ENCODE data around the gene CHSY1. TPM values are rescaled to one million over a fixed set of nuclear protein-coding genes. Genes with fewer than 3 reads are reported as not detected.

Gene CHSY1
- total RNA-seq, 1 experiment from 2014 or later = 59.1 TPM

DNA sequence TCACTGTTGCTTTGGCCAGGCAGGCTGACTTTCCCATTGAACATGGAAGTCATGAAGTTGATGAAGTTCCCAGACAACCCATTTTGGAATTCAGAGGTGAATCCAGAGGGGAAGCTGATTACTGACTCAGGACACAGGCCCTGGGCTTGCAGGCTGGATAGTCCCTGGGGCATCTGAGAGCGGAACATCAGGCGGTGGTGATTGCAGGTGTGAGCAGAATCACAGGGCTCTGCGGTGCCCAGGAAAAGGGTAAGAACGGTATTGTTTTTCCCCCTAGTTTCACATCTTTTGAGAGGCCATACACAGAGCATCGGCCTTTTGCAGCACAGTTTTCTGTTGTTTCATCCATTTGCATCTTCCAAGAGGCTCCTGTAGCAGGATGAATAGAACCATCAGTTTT is 104.7 kb downstream of the CHSY1 start:
- TF ChIP-seq ERG (CRISPR knock-in tag; IDR thresholded peaks at IDR 0.05) = no peak
- TF ChIP-seq JAZF1 (CRISPR knock-in tag; IDR thresholded peaks at IDR 0.05) = no peak
- no peak for TF ChIP-seq TEAD4 (CRISPR knock-in tag; IDR thresholded peaks at IDR 0.05)
- no peak for TF ChIP-seq ZNF138 (CRISPR knock-in tag; conservative IDR thresholded peaks at IDR 0.05)
- no peak for TF ChIP-seq NR2C2 (CRISPR knock-in tag; IDR thresholded peaks at IDR 0.05)
- TF ChIP-seq EMX1 (CRISPR knock-in tag; IDR thresholded peaks at IDR 0.05) = no peak
- TF ChIP-seq, protein P1, sequence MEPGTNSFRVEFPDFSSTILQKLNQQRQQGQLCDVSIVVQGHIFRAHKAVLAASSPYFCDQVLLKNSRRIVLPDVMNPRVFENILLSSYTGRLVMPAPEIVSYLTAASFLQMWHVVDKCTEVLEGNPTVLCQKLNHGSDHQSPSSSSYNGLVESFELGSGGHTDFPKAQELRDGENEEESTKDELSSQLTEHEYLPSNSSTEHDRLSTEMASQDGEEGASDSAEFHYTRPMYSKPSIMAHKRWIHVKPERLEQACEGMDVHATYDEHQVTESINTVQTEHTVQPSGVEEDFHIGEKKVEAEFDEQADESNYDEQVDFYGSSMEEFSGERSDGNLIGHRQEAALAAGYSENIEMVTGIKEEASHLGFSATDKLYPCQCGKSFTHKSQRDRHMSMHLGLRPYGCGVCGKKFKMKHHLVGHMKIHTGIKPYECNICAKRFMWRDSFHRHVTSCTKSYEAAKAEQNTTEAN (CRISPR knock-in tag; IDR thresholded peaks at IDR 0.05) = no peak
- no peak for TF ChIP-seq ZNF396 (CRISPR knock-in tag; IDR thresholded peaks at IDR 0.05; ENCODE audit: borderline replicate concordance)
- TF ChIP-seq NR1H2 (CRISPR knock-in tag; IDR thresholded peaks at IDR 0.05) = no peak
- no peak for TF ChIP-seq ATF6 (CRISPR knock-in tag; IDR thresholded peaks at IDR 0.05)
- TF ChIP-seq, protein P2, sequence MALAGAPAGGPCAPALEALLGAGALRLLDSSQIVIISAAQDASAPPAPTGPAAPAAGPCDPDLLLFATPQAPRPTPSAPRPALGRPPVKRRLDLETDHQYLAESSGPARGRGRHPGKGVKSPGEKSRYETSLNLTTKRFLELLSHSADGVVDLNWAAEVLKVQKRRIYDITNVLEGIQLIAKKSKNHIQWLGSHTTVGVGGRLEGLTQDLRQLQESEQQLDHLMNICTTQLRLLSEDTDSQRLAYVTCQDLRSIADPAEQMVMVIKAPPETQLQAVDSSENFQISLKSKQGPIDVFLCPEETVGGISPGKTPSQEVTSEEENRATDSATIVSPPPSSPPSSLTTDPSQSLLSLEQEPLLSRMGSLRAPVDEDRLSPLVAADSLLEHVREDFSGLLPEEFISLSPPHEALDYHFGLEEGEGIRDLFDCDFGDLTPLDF (CRISPR knock-in tag; IDR thresholded peaks at IDR 0.05) = no peak
- TF ChIP-seq, protein P3, sequence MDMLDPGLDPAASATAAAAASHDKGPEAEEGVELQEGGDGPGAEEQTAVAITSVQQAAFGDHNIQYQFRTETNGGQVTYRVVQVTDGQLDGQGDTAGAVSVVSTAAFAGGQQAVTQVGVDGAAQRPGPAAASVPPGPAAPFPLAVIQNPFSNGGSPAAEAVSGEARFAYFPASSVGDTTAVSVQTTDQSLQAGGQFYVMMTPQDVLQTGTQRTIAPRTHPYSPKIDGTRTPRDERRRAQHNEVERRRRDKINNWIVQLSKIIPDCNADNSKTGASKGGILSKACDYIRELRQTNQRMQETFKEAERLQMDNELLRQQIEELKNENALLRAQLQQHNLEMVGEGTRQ (CRISPR knock-in tag; IDR thresholded peaks at IDR 0.05) = no peak
- TF ChIP-seq NFE2L1 (CRISPR knock-in tag; IDR thresholded peaks at IDR 0.05) = no peak
- TF ChIP-seq STAT6 (CRISPR knock-in tag; conservative IDR thresholded peaks at IDR 0.05; ENCODE audit: low read depth) = no peak
- TF ChIP-seq, protein P4, sequence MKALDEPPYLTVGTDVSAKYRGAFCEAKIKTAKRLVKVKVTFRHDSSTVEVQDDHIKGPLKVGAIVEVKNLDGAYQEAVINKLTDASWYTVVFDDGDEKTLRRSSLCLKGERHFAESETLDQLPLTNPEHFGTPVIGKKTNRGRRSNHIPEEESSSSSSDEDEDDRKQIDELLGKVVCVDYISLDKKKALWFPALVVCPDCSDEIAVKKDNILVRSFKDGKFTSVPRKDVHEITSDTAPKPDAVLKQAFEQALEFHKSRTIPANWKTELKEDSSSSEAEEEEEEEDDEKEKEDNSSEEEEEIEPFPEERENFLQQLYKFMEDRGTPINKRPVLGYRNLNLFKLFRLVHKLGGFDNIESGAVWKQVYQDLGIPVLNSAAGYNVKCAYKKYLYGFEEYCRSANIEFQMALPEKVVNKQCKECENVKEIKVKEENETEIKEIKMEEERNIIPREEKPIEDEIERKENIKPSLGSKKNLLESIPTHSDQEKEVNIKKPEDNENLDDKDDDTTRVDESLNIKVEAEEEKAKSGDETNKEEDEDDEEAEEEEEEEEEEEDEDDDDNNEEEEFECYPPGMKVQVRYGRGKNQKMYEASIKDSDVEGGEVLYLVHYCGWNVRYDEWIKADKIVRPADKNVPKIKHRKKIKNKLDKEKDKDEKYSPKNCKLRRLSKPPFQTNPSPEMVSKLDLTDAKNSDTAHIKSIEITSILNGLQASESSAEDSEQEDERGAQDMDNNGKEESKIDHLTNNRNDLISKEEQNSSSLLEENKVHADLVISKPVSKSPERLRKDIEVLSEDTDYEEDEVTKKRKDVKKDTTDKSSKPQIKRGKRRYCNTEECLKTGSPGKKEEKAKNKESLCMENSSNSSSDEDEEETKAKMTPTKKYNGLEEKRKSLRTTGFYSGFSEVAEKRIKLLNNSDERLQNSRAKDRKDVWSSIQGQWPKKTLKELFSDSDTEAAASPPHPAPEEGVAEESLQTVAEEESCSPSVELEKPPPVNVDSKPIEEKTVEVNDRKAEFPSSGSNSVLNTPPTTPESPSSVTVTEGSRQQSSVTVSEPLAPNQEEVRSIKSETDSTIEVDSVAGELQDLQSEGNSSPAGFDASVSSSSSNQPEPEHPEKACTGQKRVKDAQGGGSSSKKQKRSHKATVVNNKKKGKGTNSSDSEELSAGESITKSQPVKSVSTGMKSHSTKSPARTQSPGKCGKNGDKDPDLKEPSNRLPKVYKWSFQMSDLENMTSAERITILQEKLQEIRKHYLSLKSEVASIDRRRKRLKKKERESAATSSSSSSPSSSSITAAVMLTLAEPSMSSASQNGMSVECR (CRISPR knock-in tag; IDR thresholded peaks at IDR 0.05; ENCODE audit: borderline replicate concordance) = no peak
- no peak for TF ChIP-seq MXD4 (CRISPR knock-in tag; IDR thresholded peaks at IDR 0.05; ENCODE audit: borderline replicate concordance)
- no peak for TF ChIP-seq GRHL2 (CRISPR knock-in tag; IDR thresholded peaks at IDR 0.05; ENCODE audit: insufficient replicate concordance, severe bottlenecking)
- TF ChIP-seq, protein P5, sequence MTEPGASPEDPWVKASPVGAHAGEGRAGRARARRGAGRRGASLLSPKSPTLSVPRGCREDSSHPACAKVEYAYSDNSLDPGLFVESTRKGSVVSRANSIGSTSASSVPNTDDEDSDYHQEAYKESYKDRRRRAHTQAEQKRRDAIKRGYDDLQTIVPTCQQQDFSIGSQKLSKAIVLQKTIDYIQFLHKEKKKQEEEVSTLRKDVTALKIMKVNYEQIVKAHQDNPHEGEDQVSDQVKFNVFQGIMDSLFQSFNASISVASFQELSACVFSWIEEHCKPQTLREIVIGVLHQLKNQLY (CRISPR knock-in tag; IDR thresholded peaks at IDR 0.05) = no peak
- Mint-ChIP-seq H3K9me3 (no peaks in the 10 kb centered on the region; the same call in 1 of the 2 replicates), H3K36me3 (no peaks in the 10 kb centered on the region), H3K4me1 (peaks cover 12% of the 10 kb centered on the region), H3K27ac (no peak overlapping the region), H3K4me3 (no peak overlapping the region), H3K27me3 (ENCODE audit: low read depth) (no peaks in the 10 kb centered on the region)
- POLR2A ChIA-PET = no interaction called here
- no peak for ATAC-seq
- CTCF ChIA-PET = no interaction called here
- no peak for DNase-seq (ENCODE audit: low spot score)

Measured in WTC11 (cell line).